CD4-positive, CD25-positive, alpha-beta regulatory T cell (primary cell): ENCODE data around the gene THAP9. TPM values are rescaled to one million over a fixed set of nuclear protein-coding genes. Genes with fewer than 3 reads are reported as not detected.

Source experiments
- ATAC-seq, 2 donors: fragments of 150-1000 bp; cut with Tn5 transposase; one replicate each; pipeline ENCODE4 v1.10.0; 2021; ENCODE audit warnings: low read depth in 2 of 2, moderate number of reproducible peaks in 2 of 2, moderate library complexity in 1 of 2
- DNase-seq, 3 donors: peaks; one replicate each; pipeline versions ENCODE4 v3.0.0 to v3.0.0-alpha.2; 2012 to 2022; ENCODE audit warnings: mixed read lengths in 1 of 3
- H3K27ac ChIP-seq: one replicate; pipeline ENCODE4 v1.7.0; 2013; ENCODE audit warnings: mild to moderate bottlenecking, low read length; ENCODE audit not compliant: insufficient read depth, poor library complexity, severe bottlenecking
- H3K27me3 ChIP-seq: one replicate; pipeline ENCODE4 v1.7.0; 2013; ENCODE audit warnings: low read length; ENCODE audit not compliant: control insufficient read depth, insufficient read depth
- H3K36me3 ChIP-seq: one replicate; pipeline ENCODE4 v1.7.0; 2013; ENCODE audit warnings: mild to moderate bottlenecking, low read length, moderate library complexity; ENCODE audit not compliant: control insufficient read depth, insufficient read depth
- H3K4me1 ChIP-seq: 2 replicates; pipeline ENCODE4 v1.7.0; 2013; ENCODE audit warnings: mild to moderate bottlenecking, low read length; ENCODE audit not compliant: insufficient read depth, control insufficient read depth, poor library complexity, severe bottlenecking
- H3K4me3 ChIP-seq: one replicate; pipeline ENCODE4 v1.7.0; 2013; ENCODE audit warnings: low read depth, mild to moderate bottlenecking, low read length, moderate library complexity
- H3K9me3 ChIP-seq, 2 experiments: 1 replicate in 1 of 2; 2 replicates in 1 of 2; pipeline ENCODE4 v1.7.0; 2013; ENCODE audit warnings: low read length in 2 of 2, mild to moderate bottlenecking in 1 of 2, moderate library complexity in 1 of 2; ENCODE audit not compliant: control insufficient read depth in 2 of 2
- H3K27ac Mint-ChIP-seq, 3 donors: one replicate each; pipeline ENCODE4 v1.8.0; 2020 to 2022; ENCODE audit warnings: mild to moderate bottlenecking in 3 of 3, mixed read lengths in 3 of 3, moderate library complexity in 2 of 3
- H3K27me3 Mint-ChIP-seq: one replicate; pipeline ENCODE4 v1.8.0; 2022; ENCODE audit warnings: mild to moderate bottlenecking, mixed read lengths
- H3K36me3 Mint-ChIP-seq: one replicate; pipeline ENCODE4 v1.8.0; 2020; ENCODE audit warnings: mixed read lengths
- H3K4me1 Mint-ChIP-seq, 4 donors: one replicate each; pipeline ENCODE4 v1.8.0; 2020 to 2022; ENCODE audit warnings: mixed read lengths in 4 of 4, mild to moderate bottlenecking in 1 of 4
- H3K4me3 Mint-ChIP-seq, 4 donors: one replicate each; pipeline ENCODE4 v1.8.0; 2020 to 2022; ENCODE audit warnings: mild to moderate bottlenecking in 4 of 4, mixed read lengths in 4 of 4, moderate library complexity in 3 of 4
- H3K9me3 Mint-ChIP-seq, 7 donors: one replicate each; pipeline ENCODE4 v1.8.0; 2020 to 2022; ENCODE audit warnings: mixed read lengths in 7 of 7, mild to moderate bottlenecking in 3 of 7, moderate library complexity in 2 of 7
- polyA plus RNA-seq, 4 donors: library from polyadenylated mRNA; unstranded; fragments of 300-500 nt; fragmentation: Illumina TruSeq; gene quantifications; one replicate each; pipeline ENCODE4 v1.2.3, GENCODE V29; 2021
- total RNA-seq: library from RNA; stranded (reverse); gene quantifications from one replicate; pipeline ENCODE4 v1.2.3, GENCODE V29; 2022

Gene THAP9
- total and polyA plus RNA-seq, 5 donors from 2014 or later: 0.37 to 2.3 (median 1.7) TPM

DNA sequence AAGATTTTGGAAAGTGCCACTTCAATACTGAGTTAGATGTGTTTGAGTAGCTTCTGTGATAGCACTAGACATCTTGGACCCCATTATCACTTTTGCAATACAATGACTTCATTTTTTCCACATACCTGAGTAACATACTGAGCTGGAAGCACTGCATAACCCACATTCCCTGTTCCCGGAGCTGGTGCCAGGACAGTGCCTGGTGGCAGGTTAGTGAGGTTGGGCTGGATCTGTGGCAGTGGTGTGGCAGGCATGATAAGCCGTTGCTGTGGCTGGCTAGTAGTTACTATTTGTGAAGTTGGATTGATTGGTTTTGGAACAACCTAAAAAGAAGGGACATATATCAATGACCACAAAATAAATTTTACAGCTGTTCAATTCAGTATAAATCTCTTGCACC lies 38.9 kb downstream of the THAP9 start:
- Mint-ChIP-seq H3K4me3 (no peak overlapping the region), H3K27ac (peak overlapping the region in 2 of 3 donors; percentile 7 to 12), H3K36me3 (peaks cover 41% of the 10 kb centered on the region), H3K4me1 (peaks cover 0 to 2% (median 0%) of the 10 kb centered on the region in 4 donors), H3K9me3 (no peaks in the 10 kb centered on the region), H3K27me3 (no peaks in the 10 kb centered on the region)
- Histone ChIP-seq H3K4me1 (no peaks in the 10 kb centered on the region), H3K27ac (no peak overlapping the region), H3K9me3 (no peaks in the 10 kb centered on the region), H3K36me3 (peaks cover 63% of the 10 kb centered on the region), H3K27me3 (no peaks in the 10 kb centered on the region), H3K4me3 (no peak overlapping the region)
- no peak for ATAC-seq
- DNase-seq: no peak

GRCh38 chr4:82947498-82947897 lies 47.0 kb downstream of the THAP9 start:
- H3K4me3 Mint-ChIP-seq: no peak overlapping the region
- H3K27ac Mint-ChIP-seq: no peak overlapping the region

GRCh38 chr4:82948647-82949204 lies 48.2 kb downstream of the THAP9 start:
- Histone ChIP-seq H3K4me1 (no peaks in the 10 kb centered on the region), H3K27me3 (no peaks in the 10 kb centered on the region), H3K9me3 (no peaks in the 10 kb centered on the region), H3K4me3 (no peak overlapping the region), H3K27ac (no peak overlapping the region), H3K36me3 (peaks cover 14% of the 10 kb centered on the region)
- ATAC-seq (no peak), DNase-seq (no peak)
- peaks cover 0 to 1% (median 0%) of the 10 kb centered on the region in 7 donors for H3K9me3 Mint-ChIP-seq
- H3K4me3 Mint-ChIP-seq: no peak overlapping the region
- H3K27me3 Mint-ChIP-seq: no peaks in the 10 kb centered on the region
- H3K4me1 Mint-ChIP-seq: peaks cover 2 to 10% (median 6%) of the 10 kb centered on the region in 4 donors
- H3K36me3 Mint-ChIP-seq: peaks cover 25% of the 10 kb centered on the region
- H3K27ac Mint-ChIP-seq: no peak overlapping the region

More at GRCh38 chr4:82947498-82947897, 47.0 kb downstream of the THAP9 start:
- no peaks in the 10 kb centered on the region for H3K27me3 Mint-ChIP-seq
- Histone ChIP-seq H3K27me3 (no peaks in the 10 kb centered on the region), H3K36me3 (peaks cover 9% of the 10 kb centered on the region), H3K27ac (no peak overlapping the region), H3K9me3 (no peaks in the 10 kb centered on the region), H3K4me3 (no peak overlapping the region), H3K4me1 (no peaks in the 10 kb centered on the region)
- H3K4me1 Mint-ChIP-seq: peaks cover under 1 to 10% (median 5%) of the 10 kb centered on the region in 4 donors
- no peaks in the 10 kb centered on the region for H3K9me3 Mint-ChIP-seq
- no peak for ATAC-seq
- DNase-seq: no peak
- H3K36me3 Mint-ChIP-seq: peaks cover 31% of the 10 kb centered on the region

GRCh38 chr4:82951196-82951595 lies 50.7 kb downstream of the THAP9 start:
- Histone ChIP-seq H3K36me3 (peaks cover 7% of the 10 kb centered on the region), H3K9me3 (no peaks in the 10 kb centered on the region), H3K4me1 (no peaks in the 10 kb centered on the region), H3K4me3 (no peak overlapping the region), H3K27me3 (no peaks in the 10 kb centered on the region), H3K27ac (no peak overlapping the region)
- H3K4me1 Mint-ChIP-seq: peaks cover 5 to 23% (median 6%) of the 10 kb centered on the region in 4 donors
- DNase-seq: no peak
- H3K27ac Mint-ChIP-seq: no peak overlapping the region
- peaks cover 29% of the 10 kb centered on the region for H3K36me3 Mint-ChIP-seq
- no peaks in the 10 kb centered on the region for H3K27me3 Mint-ChIP-seq
- no peak overlapping the region for H3K4me3 Mint-ChIP-seq
- peaks cover 0 to 2% (median 0%) of the 10 kb centered on the region in 7 donors for H3K9me3 Mint-ChIP-seq
- ATAC-seq: no peak

DNA sequence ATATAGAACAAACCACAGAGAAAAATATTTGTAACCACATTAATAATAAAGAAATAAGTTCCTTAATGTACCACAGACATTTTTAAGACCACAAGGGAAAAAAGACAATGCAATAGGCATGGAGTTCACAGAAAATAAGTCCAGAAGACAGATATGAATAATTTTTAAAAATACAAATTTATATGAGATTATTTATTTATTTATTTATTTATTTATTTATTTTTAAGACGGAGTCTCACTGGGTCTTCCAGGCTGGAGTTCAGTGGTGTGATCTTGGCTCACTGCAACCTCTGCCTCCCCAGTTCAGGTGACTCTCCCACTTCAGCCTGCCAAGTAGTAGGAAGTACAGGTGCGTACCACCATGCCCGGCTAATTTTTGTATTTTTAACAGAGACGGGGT lies 53.7 kb downstream of the THAP9 start:
- H3K27me3 ChIP-seq: no peaks in the 10 kb centered on the region
- H3K4me3 ChIP-seq: no peak overlapping the region
- H3K4me1 ChIP-seq: no peaks in the 10 kb centered on the region
- peaks cover 8 to 26% (median 17%) of the 10 kb centered on the region in 4 donors for H3K4me1 Mint-ChIP-seq
- peaks cover 34% of the 10 kb centered on the region for H3K36me3 Mint-ChIP-seq
- no peaks in the 10 kb centered on the region for H3K9me3 ChIP-seq
- H3K4me3 Mint-ChIP-seq: no peak overlapping the region
- DNase-seq: no peak
- H3K9me3 Mint-ChIP-seq: peaks cover 0 to 2% (median 0%) of the 10 kb centered on the region in 7 donors
- no peaks in the 10 kb centered on the region for H3K27me3 Mint-ChIP-seq
- no peak overlapping the region for H3K27ac ChIP-seq
- peaks cover 6% of the 10 kb centered on the region for H3K36me3 ChIP-seq
- no peak for ATAC-seq
- H3K27ac Mint-ChIP-seq: no peak overlapping the region

DNA sequence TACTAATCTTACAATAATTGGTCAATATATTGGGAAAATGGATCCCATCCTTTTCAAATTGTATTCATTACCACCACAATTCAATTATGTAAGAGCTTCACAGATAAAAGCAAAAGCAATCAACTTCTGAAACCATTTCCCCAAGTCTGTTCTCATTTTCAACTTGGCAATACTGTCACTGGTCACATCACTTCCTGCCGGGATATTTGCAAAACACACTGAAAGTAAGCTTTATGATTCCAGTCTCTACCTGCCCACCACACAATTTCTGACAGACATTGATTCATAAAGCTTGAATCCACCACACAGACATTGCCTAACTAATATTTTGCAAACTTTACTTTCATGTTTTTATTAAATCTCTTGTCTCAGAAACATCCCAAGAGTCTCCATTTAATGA lies 56.5 kb downstream of the THAP9 start:
- Histone ChIP-seq H3K36me3 (peaks cover 9% of the 10 kb centered on the region), H3K27me3 (no peaks in the 10 kb centered on the region), H3K4me1 (no peaks in the 10 kb centered on the region), H3K27ac (no peak overlapping the region), H3K4me3 (no peak overlapping the region), H3K9me3 (no peaks in the 10 kb centered on the region)
- DNase-seq: peak in 1 of 3 donors; percentile 21
- Mint-ChIP-seq H3K4me1 (peaks cover 8 to 26% (median 18%) of the 10 kb centered on the region in 4 donors), H3K27ac (no peak overlapping the region), H3K36me3 (peaks cover 26% of the 10 kb centered on the region), H3K4me3 (no peak overlapping the region), H3K27me3 (no peaks in the 10 kb centered on the region), H3K9me3 (peaks cover 0 to 2% (median 0%) of the 10 kb centered on the region in 7 donors)
- ATAC-seq: no peak

- Mint-ChIP-seq H3K4me3 (no peak overlapping the region), H3K27ac (peak overlapping the region in 2 of 3 donors; percentile 11 to 80), H3K9me3 (no peaks in the 10 kb centered on the region), H3K36me3 (peaks cover 50% of the 10 kb centered on the region), H3K4me1 (peaks cover 0 to 16% (median under 1%) of the 10 kb centered on the region in 4 donors), H3K27me3 (no peaks in the 10 kb centered on the region)
- Histone ChIP-seq H3K27ac (no peak overlapping the region), H3K9me3 (no peaks in the 10 kb centered on the region), H3K36me3 (peaks cover 40% of the 10 kb centered on the region), H3K4me1 (no peaks in the 10 kb centered on the region), H3K27me3 (no peaks in the 10 kb centered on the region), H3K4me3 (no peak overlapping the region)
- ATAC-seq: no peak
- no peak for DNase-seq
Observed at GRCh38 chr4:82965763-82966162, 65.2 kb downstream of the THAP9 start.

DNA sequence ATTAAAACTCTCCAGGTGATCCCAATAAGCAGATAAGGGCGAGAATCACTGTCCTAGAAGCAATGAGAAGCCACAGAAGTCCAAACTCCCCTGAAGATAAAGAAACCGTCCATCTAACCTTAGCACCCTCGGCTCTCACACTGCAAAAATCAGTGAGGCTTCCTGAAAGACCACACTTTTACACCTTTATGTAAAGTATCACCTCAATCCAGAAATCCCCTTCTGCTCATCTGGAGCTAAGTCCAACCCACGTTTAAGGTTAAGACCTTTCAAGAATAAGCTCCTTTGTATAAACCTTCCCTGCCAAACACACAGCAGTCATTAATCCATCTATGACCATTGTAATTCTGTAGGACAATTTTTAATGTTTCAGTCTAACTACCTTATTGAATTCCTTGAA lies 68.4 kb downstream of the THAP9 start:
- no peak overlapping the region for H3K4me3 ChIP-seq
- DNase-seq: no peak
- H3K4me1 ChIP-seq: no peaks in the 10 kb centered on the region
- H3K4me3 Mint-ChIP-seq: no peak overlapping the region
- H3K9me3 Mint-ChIP-seq: no peaks in the 10 kb centered on the region
- H3K36me3 Mint-ChIP-seq: peaks cover 56% of the 10 kb centered on the region
- peaks cover 45% of the 10 kb centered on the region for H3K36me3 ChIP-seq
- H3K27me3 Mint-ChIP-seq: no peaks in the 10 kb centered on the region
- H3K9me3 ChIP-seq: no peaks in the 10 kb centered on the region
- no peak overlapping the region for H3K27ac ChIP-seq
- H3K27ac Mint-ChIP-seq: no peak overlapping the region
- H3K27me3 ChIP-seq: no peaks in the 10 kb centered on the region
- no peak for ATAC-seq
- no peaks in the 10 kb centered on the region for H3K4me1 Mint-ChIP-seq
